Tibial artery (tissue), 4 donors: ENCODE data around the gene GPR55.

Source experiments
- DNase-seq, 2 donors: peaks; one replicate each; pipeline ENCODE4 v3.0.0-alpha.2; 2019
- H3K27ac ChIP-seq, 2 donors: fragments of 200-600 bp; sonication (generic) in 1 of 2; 1 replicate in 1 of 2; 2 replicates in 1 of 2; pipeline ENCODE4 v1.5.1; 2018 to 2019; ENCODE audit warnings: mild to moderate bottlenecking in 1 of 2
- H3K27me3 ChIP-seq, 2 donors: fragments of 200-600 bp; sonication (generic) in 1 of 2; one replicate each; pipeline versions ENCODE4 v1.5.1 to v1.6.0; 2016 to 2019
- H3K36me3 ChIP-seq, 3 donors: fragments of 200-600 bp; sonication (generic) in 2 of 3; one replicate each; pipeline ENCODE4 v1.5.1; 2016 to 2019; ENCODE audit warnings: mild to moderate bottlenecking in 2 of 3
- H3K4me1 ChIP-seq, 4 donors: fragments of 200-600 bp; sonication (generic) in 2 of 4; 1 replicate in 3 of 4; 2 replicates in 1 of 4; pipeline ENCODE4 v1.5.1; 2016 to 2019
- H3K4me3 ChIP-seq, 2 donors: fragments of 200-600 bp; sonication (generic) in 1 of 2; 1 replicate in 1 of 2; 2 replicates in 1 of 2; pipeline ENCODE4 v1.5.1; 2018 to 2019; ENCODE audit warnings: mild to moderate bottlenecking in 2 of 2
- H3K9me3 ChIP-seq, 3 donors: fragments of 200-600 bp; sonication (generic) in 1 of 3; one replicate each; pipeline ENCODE4 v1.5.1; 2016 to 2019
- CTCF ChIP-seq, 2 experiments: fragments of 200-600 bp in 1 of 2; fragments of 450-650 bp in 1 of 2; IDR thresholded peaks; one replicate each; pipeline ENCODE4 v1.5.1; 2017 to 2019; ENCODE audit warnings: antibody characterized with exemption in 2 of 2, mild to moderate bottlenecking in 1 of 2, moderate library complexity in 1 of 2
- intact Hi-C: fragments of 100-400 bp; cut with DNase I; formaldehyde crosslinking; loops from one replicate; pipeline ENCODE4 v1.15.0; 2023; ENCODE audit warnings: low total_unique reads

Gene GPR55

GRCh38 chr2:230947235-230947576 is 22.2 kb upstream of the GPR55 start:
- H3K27ac ChIP-seq, result no peak overlapping the region
- no peak overlapping the region for H3K4me3 ChIP-seq
- DNase-seq, result no peak
- H3K4me1 ChIP-seq, result peaks cover 0 to 4% (median 0%) of the 10 kb centered on the region in 4 donors
- H3K27me3 ChIP-seq, result no peaks in the 10 kb centered on the region
- intact Hi-C loops, result no loop called here
- TF ChIP-seq CTCF (IDR thresholded peaks at IDR 0.05), result no peak
- H3K36me3 ChIP-seq, result no peaks in the 10 kb centered on the region
- H3K9me3 ChIP-seq, result no peaks in the 10 kb centered on the region

- Histone ChIP-seq H3K27me3 (no peaks in the 10 kb centered on the region), H3K36me3 (no peaks in the 10 kb centered on the region), H3K4me1 (peaks cover 0 to 4% (median 0%) of the 10 kb centered on the region in 4 donors), H3K4me3 (no peak overlapping the region), H3K27ac (no peak overlapping the region), H3K9me3 (no peaks in the 10 kb centered on the region)
- no peak for DNase-seq
- no peak for TF ChIP-seq CTCF (IDR thresholded peaks at IDR 0.05)
- intact Hi-C loops, result no loop called here
These were observed 21.6 kb upstream of the GPR55 start for GRCh38 chr2:230946429-230947234.

DNA sequence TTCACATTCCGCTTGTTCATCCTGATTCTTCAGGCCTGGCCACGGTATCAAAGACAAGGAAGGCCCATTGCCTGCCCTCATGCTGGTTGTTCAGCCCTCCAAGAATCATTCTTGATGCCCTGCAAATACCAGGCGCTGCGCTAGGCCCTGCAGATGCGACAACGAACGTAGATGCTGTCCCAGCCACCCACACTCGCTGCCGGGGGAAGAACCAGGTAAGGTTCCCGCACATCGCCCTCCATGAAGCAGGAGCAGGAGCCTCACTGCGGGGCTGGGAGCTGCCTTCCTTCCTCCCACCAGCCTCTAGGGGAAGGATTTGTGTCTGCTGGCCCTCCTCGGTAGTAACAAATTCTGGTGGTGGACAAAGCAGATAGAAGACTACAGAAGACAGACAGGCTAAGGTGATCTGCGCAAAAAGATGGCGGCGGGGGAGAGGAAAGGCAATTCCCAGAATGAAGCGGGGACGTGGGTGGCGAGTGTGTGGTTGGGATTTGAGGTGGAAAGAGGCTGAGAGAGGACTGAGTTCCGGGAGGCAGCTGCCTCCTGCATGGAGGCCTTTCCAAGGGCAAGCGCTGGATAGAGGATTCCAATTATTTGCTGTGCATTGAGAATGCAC is 19.8 kb upstream of the GPR55 start:
- no peak overlapping the region for H3K4me3 ChIP-seq
- peaks cover 0 to 4% of the 10 kb centered on the region in 2 donors for H3K27me3 ChIP-seq
- H3K27ac ChIP-seq, result no peak overlapping the region
- H3K9me3 ChIP-seq, result no peaks in the 10 kb centered on the region
- intact Hi-C loops, result no loop called here
- no peaks in the 10 kb centered on the region for H3K36me3 ChIP-seq
- H3K4me1 ChIP-seq, result peaks cover 0 to 4% (median 0%) of the 10 kb centered on the region in 4 donors
- no peak for DNase-seq
- no peak for TF ChIP-seq CTCF (IDR thresholded peaks at IDR 0.05)

- intact Hi-C loops, result no loop called here
- no peak overlapping the region for H3K27ac ChIP-seq
- H3K4me1 ChIP-seq, result peaks cover 0 to 4% (median 0%) of the 10 kb centered on the region in 4 donors
- no peaks in the 10 kb centered on the region for H3K9me3 ChIP-seq
- no peak overlapping the region for H3K4me3 ChIP-seq
- peaks cover 0 to 10% of the 10 kb centered on the region in 2 donors for H3K27me3 ChIP-seq
- no peak for TF ChIP-seq CTCF (IDR thresholded peaks at IDR 0.05)
- no peak for DNase-seq
- H3K36me3 ChIP-seq, result no peaks in the 10 kb centered on the region
These were observed 19.1 kb upstream of the GPR55 start for GRCh38 chr2:230944123-230944653.

DNA sequence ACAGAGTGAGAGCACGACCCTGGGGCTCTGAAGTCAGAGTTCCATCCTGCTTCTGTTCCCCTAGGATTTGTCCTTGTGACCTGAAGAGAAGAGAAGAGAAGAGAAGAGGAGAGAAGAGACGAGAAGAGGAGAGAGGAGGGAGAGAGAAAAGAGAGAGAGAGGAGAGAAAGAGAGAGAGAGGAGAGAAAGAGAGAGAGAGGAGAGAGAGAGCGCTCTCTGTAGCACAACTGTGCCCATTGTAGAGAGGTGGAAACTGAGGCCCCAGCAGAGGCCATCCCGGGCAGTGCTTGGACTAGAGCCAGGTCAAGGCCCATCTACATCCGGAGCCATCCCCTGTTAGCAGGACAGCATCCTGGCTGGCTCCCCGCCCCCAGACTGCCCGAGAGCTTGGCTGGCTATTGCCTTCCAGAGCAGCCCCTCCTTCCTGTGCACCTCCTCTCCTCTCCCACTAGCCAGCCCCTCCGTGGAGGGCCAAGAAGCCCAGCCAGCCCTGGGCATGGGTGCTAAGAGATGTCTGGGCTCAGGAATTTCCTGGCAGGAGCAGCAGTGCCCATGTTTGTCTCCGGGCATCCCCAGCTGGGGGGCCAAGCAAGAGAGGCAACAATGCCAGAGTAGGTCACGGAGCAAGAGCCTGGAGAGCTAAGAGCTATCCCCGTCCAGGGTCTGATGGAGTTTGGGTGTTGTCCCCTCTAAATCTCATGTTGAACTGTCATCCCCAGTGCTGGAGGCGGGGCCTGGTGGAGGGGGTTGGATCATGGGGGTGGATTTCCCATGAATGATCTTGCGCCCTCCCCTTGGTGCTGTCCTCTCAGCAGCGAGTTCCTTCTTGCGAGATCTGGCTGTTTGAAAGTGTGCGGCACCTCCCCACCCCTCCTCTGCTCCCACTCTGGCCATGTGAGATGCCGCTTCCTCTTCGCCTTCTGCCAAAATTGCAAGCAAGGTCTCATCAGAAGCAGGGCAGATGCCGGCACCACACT is 18.2 kb upstream of the GPR55 start:
- Histone ChIP-seq H3K4me1 (peaks cover 0 to 4% (median 0%) of the 10 kb centered on the region in 4 donors), H3K36me3 (no peaks in the 10 kb centered on the region), H3K9me3 (no peaks in the 10 kb centered on the region), H3K27ac (no peak overlapping the region), H3K27me3 (peaks cover 0 to 15% of the 10 kb centered on the region in 2 donors), H3K4me3 (no peak overlapping the region)
- no peak for DNase-seq
- intact Hi-C loops, result no loop called here
- no peak for TF ChIP-seq CTCF (IDR thresholded peaks at IDR 0.05)
